GM12878 (cell line): ENCODE measurements around the gene FBLIM1. TPM values are rescaled to one million over a fixed set of nuclear protein-coding genes. Genes with fewer than 3 reads are reported as not detected.

Source experiments
- ATAC-seq: fragments of 200-7000 bp; cut with Tn5 transposase; 3 replicates; pipeline ENCODE4 v1.9.1; 2020; ENCODE audit warnings: mild to moderate bottlenecking, moderate library complexity
- BruUV-seq: library from RNA; stranded (reverse); fragments of 400-500 nt; replicated peaks from 2 replicates; lab custom pipeline; 2021; lab: Mats Ljungman, UMichigan
- CTCF ChIA-PET: fragments of 300-600 bp; sonication (Branson Sonifier 250); formaldehyde crosslinking; extraction: SDS; loops from one replicate; lab custom pipeline; 2021; ENCODE audit warnings: inconsistent platforms; lab: Yijun Ruan, JAX
- POLR2A ChIA-PET: fragments of 350-600 bp; formaldehyde crosslinking; extraction: SDS; loops from one replicate; lab custom pipeline; 2021; ENCODE audit warnings: inconsistent platforms; lab: Charles Lee
- RAD21 ChIA-PET: fragments of 300-600 bp; sonication (Branson Sonifier 250); formaldehyde crosslinking; loops from one replicate; lab custom pipeline; 2023; ENCODE audit warnings: antibody characterized with exemption; ENCODE audit not compliant: unreplicated experiment; lab: Charles Lee
- SMC1A ChIA-PET: fragments of 300-600 bp; sonication (Branson Sonifier 250); formaldehyde crosslinking; loops from one replicate; lab custom pipeline; 2023; ENCODE audit not compliant: unreplicated experiment, uncharacterized antibody; lab: Charles Lee
- DNase-seq: peaks from one replicate; pipeline ENCODE4 v3.0.0-alpha.2; 2011; ENCODE audit warnings: low read depth, low spot score
- FAIRE-seq: peaks from 3 replicates; lab custom pipeline; 2011; peaks lifted over from hg19 to GRCh38; lab: Jason Lieb, UNC
- H2AFZ ChIP-seq: 2 replicates; pipeline ENCODE4 v1.6.0; 2011; ENCODE audit warnings: low read depth, low read length, control low read depth; ENCODE audit not compliant: control insufficient read depth
- H3K27ac ChIP-seq: 2 replicates; pipeline ENCODE4 v1.5.1; 2011; ENCODE audit warnings: control low read depth; ENCODE audit not compliant: control insufficient read depth, insufficient read depth
- H3K27me3 ChIP-seq, 2 experiments: replicated peaks in 1 of 2; 2 replicates each; pipeline versions ENCODE4 v1.6.0 to v1.6.1; 2011; ENCODE audit warnings: low read length in 1 of 2; ENCODE audit not compliant: control insufficient read depth in 2 of 2, insufficient read depth in 2 of 2
- H3K36me3 ChIP-seq, 2 experiments: 2 replicates each; pipeline ENCODE4 v1.5.1; 2011; ENCODE audit warnings: low read length in 1 of 2; ENCODE audit not compliant: control insufficient read depth in 2 of 2, insufficient read depth in 2 of 2
- H3K4me1 ChIP-seq: 2 replicates; pipeline ENCODE4 v1.6.1; 2011; ENCODE audit warnings: mild to moderate bottlenecking, low read length, moderate library complexity, mixed read lengths; ENCODE audit not compliant: control insufficient read depth, insufficient read depth
- H3K4me2 ChIP-seq: 2 replicates; pipeline ENCODE4 v1.6.0; 2011; ENCODE audit warnings: control low read depth; ENCODE audit not compliant: control insufficient read depth, insufficient read depth
- H3K4me3 ChIP-seq: fragments of 200-600 bp; sonication (generic); 2 replicates; pipeline ENCODE4 v1.5.1; 2016
- H3K79me2 ChIP-seq: 2 replicates; pipeline ENCODE4 v1.6.0; 2011; ENCODE audit warnings: low read length; ENCODE audit not compliant: control insufficient read depth, insufficient read depth
- H3K9ac ChIP-seq: 2 replicates; pipeline ENCODE4 v1.8.0; 2011; ENCODE audit warnings: low read length, control low read depth, mixed read lengths; ENCODE audit not compliant: control insufficient read depth, insufficient read depth
- H3K9me3 ChIP-seq: replicated peaks from 3 replicates; pipeline ENCODE4 v1.5.1; 2011; ENCODE audit warnings: mild to moderate bottlenecking, low read length; ENCODE audit not compliant: control insufficient read depth, insufficient read depth
- H4K20me1 ChIP-seq: 2 replicates; pipeline ENCODE4 v1.6.0; 2011; ENCODE audit not compliant: control insufficient read depth, insufficient read depth
- BHLHE40 ChIP-seq, 2 experiments: fragments of 450-650 bp in 1 of 2; IDR thresholded peaks; 2 replicates each; pipeline ENCODE4 v1.6.1; 2011 to 2017; ENCODE audit warnings: low read depth in 2 of 2, borderline replicate concordance in 1 of 2, improper control_type of control experiment in 1 of 2, low read length in 1 of 2, mild to moderate bottlenecking in 1 of 2
- POLR2A ChIP-seq: IDR thresholded peaks from 2 replicates; pipeline ENCODE4 v1.6.1; 2011; ENCODE audit warnings: low read depth, mild to moderate bottlenecking, low read length
- TAF1 ChIP-seq: IDR thresholded peaks from 2 replicates; pipeline ENCODE4 v1.6.1; 2011; ENCODE audit warnings: mild to moderate bottlenecking, low read depth, low read length, borderline replicate concordance
- ZNF384 ChIP-seq: IDR thresholded peaks from 2 replicates; pipeline ENCODE4 v1.6.1; 2012; ENCODE audit warnings: low read depth, mild to moderate bottlenecking, low read length, improper control_type of control experiment, borderline replicate concordance
- WGBS: methylation state at CpG from one replicate; pipeline ENCODE4 v1.1.6; 2016; ENCODE audit warnings: low lambda C conversion rate; ENCODE audit not compliant: insufficient replicate concordance, insufficient coverage; ENCODE audit errors: missing lambda C conversion rate; 5-methylcytosine and 5-hydroxymethylcytosine counted together
- in situ Hi-C: fragments of 300-500 bp; cut with MboI; formaldehyde crosslinking; loops from 9 replicates; pipeline ENCODE4 v1.14.3; 2018; ENCODE audit warnings: mixed read lengths
- intact Hi-C: fragments of 100-400 bp; cut with micrococcal nuclease; formaldehyde crosslinking; loops from one replicate; pipeline ENCODE4 v1.14.2; 2022; ENCODE audit not compliant: unreplicated experiment
- polyA plus RNA-seq, 11 experiments: library from polyadenylated mRNA; depleted of rRNA in 4 of 11; unstranded in 6 of 11; stranded (reverse) in 5 of 11; fragments of >200 nt; fragmentation: Nextera tagmentation in 4 of 11; fragmentation: Illumina TruSeq in 1 of 11; extraction: Ambion mirVana in 4 of 11; extraction: Trizol in 1 of 11; gene quantifications; 1 replicate in 1 of 11; 2 replicates in 10 of 11; pipeline versions ENCODE4 v1.2.1 to v1.2.3, GENCODE V29; 2011 to 2016; ENCODE audit warnings: inconsistent platforms in 2 of 11, missing spikeins in 2 of 11, low read depth in 1 of 11
- total RNA-seq, 4 experiments: library from RNA; depleted of rRNA in 3 of 4; stranded (reverse); fragments of >200 nt in 3 of 4; fragmentation: Illumina TruSeq in 1 of 4; extraction: Trizol in 1 of 4; gene quantifications; 2 replicates each; pipeline versions ENCODE4 v1.2.1 to v1.2.3, GENCODE V29; 2013 to 2021

The FBLIM1 gene
- total and polyA plus RNA-seq, 10 of the 15 experiments (the other 5 are each of a cell fraction or from before 2014, with no cell fraction given): 0.03 to 0.13 TPM; not detected in 8

- no peaks in the 10 kb centered on the region for H3K79me2 ChIP-seq
- H3K4me2 ChIP-seq: no peak overlapping the region
- 90% methylated on average over 23 of the region's 26 CpGs for whole genome bisulfite sequencing
- intact Hi-C loops (no loop called here), in situ Hi-C loops (no loop called here)
- H2AFZ ChIP-seq: no peak overlapping the region
- TF ChIP-seq ZNF384 (no peak), POLR2A (0 out of 2 replicates have a peak, but pooled peaks have one; percentile 25)
- H3K4me3 ChIP-seq: no peak overlapping the region
- RAD21 ChIA-PET: no interaction called here
- no peak for FAIRE-seq
- no peaks in the 10 kb centered on the region for H3K4me1 ChIP-seq
- DNase-seq: no peak
- CTCF ChIA-PET: no interaction called here
- ATAC-seq: no peak
- POLR2A ChIA-PET: interaction anchor here (0.6 kb wide), 1 partner anchor 13 kb away, joined by 3 read pairs; no protein-coding TSS in a partner anchor
- SMC1A ChIA-PET: interaction anchor here (0.6 kb wide), 1 partner anchor 28 kb away, joined by 3 read pairs; no protein-coding TSS in a partner anchor
- H3K27ac ChIP-seq: no peak overlapping the region
- no peaks in the 10 kb centered on the region for H3K9me3 ChIP-seq
- no TSS peak for BruUV-seq
- H4K20me1 ChIP-seq: no peaks in the 10 kb centered on the region
- H3K36me3 ChIP-seq: peaks cover 17 to 35% of the 10 kb centered on the region in 2 experiments; a peak in 3 of 4 replicates
- no peak overlapping the region for H3K9ac ChIP-seq
- H3K27me3 ChIP-seq: no peaks in the 10 kb centered on the region
These were observed 33.4 kb upstream of the FBLIM1 start for GRCh38 chr1:15724949-15725880.

GRCh38 chr1:15726508-15726907 lies 32.1 kb upstream of the FBLIM1 start:
- TF ChIP-seq BHLHE40 (IDR thresholded peaks at IDR 0.05; ENCODE audit: borderline replicate concordance in 1 of 2, low read depth in 2 of 2, low read length in 1 of 2) (no peak), TAF1 (no peak)
- Histone ChIP-seq H3K9ac (no peak overlapping the region), H2AFZ (no peak overlapping the region), H3K79me2 (no peaks in the 10 kb centered on the region), H3K27me3 (no peaks in the 10 kb centered on the region), H3K4me2 (no peak overlapping the region), H3K9me3 (no peaks in the 10 kb centered on the region), H4K20me1 (no peaks in the 10 kb centered on the region), H3K27ac (no peak overlapping the region), H3K36me3 (peaks cover 21 to 35% of the 10 kb centered on the region in 2 experiments), H3K4me1 (no peaks in the 10 kb centered on the region), H3K4me3 (no peak overlapping the region)
- POLR2A ChIA-PET: no interaction called here
- no peak for ATAC-seq
- WGBS: 97% methylated on average over 9 of the region's 9 CpGs
- FAIRE-seq: no peak
- SMC1A ChIA-PET: no interaction called here
- DNase-seq: no peak
- no TSS peak for BruUV-seq
- intact Hi-C loops: no loop called here
- CTCF ChIA-PET: no interaction called here
- RAD21 ChIA-PET: no interaction called here
- in situ Hi-C loops: no loop called here
